Astrocyte (in vitro differentiated cells and primary cell): ENCODE results near the gene LSMEM2.

Experiments used
- EZH2 ChIP-seq: IDR thresholded peaks from 2 replicates; pipeline ENCODE4 v1.6.1; 2012; ENCODE audit warnings: mild to moderate bottlenecking, low read length, inconsistent platforms; ENCODE audit not compliant: insufficient read depth
- TF ChIP-seq, protein P1 (sequence below): IDR thresholded peaks from 2 replicates; pipeline ENCODE4 v1.5.1; 2011; ENCODE audit warnings: low read depth, mild to moderate bottlenecking, inconsistent platforms, low read length, moderate library complexity; ENCODE audit not compliant: insufficient read depth

GRCh38 chr3:50278880-50279224 is at the start of gene LSMEM2:
- TF ChIP-seq, protein P1, sequence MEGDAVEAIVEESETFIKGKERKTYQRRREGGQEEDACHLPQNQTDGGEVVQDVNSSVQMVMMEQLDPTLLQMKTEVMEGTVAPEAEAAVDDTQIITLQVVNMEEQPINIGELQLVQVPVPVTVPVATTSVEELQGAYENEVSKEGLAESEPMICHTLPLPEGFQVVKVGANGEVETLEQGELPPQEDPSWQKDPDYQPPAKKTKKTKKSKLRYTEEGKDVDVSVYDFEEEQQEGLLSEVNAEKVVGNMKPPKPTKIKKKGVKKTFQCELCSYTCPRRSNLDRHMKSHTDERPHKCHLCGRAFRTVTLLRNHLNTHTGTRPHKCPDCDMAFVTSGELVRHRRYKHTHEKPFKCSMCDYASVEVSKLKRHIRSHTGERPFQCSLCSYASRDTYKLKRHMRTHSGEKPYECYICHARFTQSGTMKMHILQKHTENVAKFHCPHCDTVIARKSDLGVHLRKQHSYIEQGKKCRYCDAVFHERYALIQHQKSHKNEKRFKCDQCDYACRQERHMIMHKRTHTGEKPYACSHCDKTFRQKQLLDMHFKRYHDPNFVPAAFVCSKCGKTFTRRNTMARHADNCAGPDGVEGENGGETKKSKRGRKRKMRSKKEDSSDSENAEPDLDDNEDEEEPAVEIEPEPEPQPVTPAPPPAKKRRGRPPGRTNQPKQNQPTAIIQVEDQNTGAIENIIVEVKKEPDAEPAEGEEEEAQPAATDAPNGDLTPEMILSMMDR = no peak
- no peak for TF ChIP-seq EZH2
